RWPE1 (cell line): ENCODE measurements around the gene SLC35F5.
"Not testable (repeated sequence)": the region's sequence is repeated elsewhere in the genome, so short reads cannot be mapped to it uniquely, and the experiment has no call there.

Experiments
- CTCF ChIA-PET: fragments of 350-600 bp; sonication (Branson Sonifier 250); formaldehyde crosslinking; extraction: SDS; loops from one replicate; lab custom pipeline; 2021; lab: Yijun Ruan, JAX
- POLR2A ChIA-PET: fragments of 400-600 bp; formaldehyde crosslinking; extraction: SDS; loops from one replicate; lab custom pipeline; 2020; ENCODE audit warnings: antibody characterized with exemption; ENCODE audit not compliant: low non-redundant PET; lab: Yijun Ruan, JAX
- DNase-seq: peaks from one replicate; pipeline ENCODE4 v3.0.0; 2012; ENCODE audit warnings: low spot score
- H3K27ac ChIP-seq: fragments of 450-650 bp; 2 replicates; pipeline ENCODE4 v1.5.1; 2017
- TF ChIP-seq, protein P1 (sequence below): fragments of 450-650 bp; conservative IDR thresholded peaks from 2 replicates; pipeline ENCODE4 v1.5.1; 2017; ENCODE audit warnings: low read depth, mild to moderate bottlenecking

Gene SLC35F5

GRCh38 chr2:113791697-113792590 lies 35.5 kb upstream of the SLC35F5 start:
- TF ChIP-seq, protein P1, sequence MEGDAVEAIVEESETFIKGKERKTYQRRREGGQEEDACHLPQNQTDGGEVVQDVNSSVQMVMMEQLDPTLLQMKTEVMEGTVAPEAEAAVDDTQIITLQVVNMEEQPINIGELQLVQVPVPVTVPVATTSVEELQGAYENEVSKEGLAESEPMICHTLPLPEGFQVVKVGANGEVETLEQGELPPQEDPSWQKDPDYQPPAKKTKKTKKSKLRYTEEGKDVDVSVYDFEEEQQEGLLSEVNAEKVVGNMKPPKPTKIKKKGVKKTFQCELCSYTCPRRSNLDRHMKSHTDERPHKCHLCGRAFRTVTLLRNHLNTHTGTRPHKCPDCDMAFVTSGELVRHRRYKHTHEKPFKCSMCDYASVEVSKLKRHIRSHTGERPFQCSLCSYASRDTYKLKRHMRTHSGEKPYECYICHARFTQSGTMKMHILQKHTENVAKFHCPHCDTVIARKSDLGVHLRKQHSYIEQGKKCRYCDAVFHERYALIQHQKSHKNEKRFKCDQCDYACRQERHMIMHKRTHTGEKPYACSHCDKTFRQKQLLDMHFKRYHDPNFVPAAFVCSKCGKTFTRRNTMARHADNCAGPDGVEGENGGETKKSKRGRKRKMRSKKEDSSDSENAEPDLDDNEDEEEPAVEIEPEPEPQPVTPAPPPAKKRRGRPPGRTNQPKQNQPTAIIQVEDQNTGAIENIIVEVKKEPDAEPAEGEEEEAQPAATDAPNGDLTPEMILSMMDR, result no peak
- POLR2A ChIA-PET, result no interaction called here
- CTCF ChIA-PET, result no interaction called here
- no peak overlapping the region for H3K27ac ChIP-seq
- DNase-seq, result no peak

DNA sequence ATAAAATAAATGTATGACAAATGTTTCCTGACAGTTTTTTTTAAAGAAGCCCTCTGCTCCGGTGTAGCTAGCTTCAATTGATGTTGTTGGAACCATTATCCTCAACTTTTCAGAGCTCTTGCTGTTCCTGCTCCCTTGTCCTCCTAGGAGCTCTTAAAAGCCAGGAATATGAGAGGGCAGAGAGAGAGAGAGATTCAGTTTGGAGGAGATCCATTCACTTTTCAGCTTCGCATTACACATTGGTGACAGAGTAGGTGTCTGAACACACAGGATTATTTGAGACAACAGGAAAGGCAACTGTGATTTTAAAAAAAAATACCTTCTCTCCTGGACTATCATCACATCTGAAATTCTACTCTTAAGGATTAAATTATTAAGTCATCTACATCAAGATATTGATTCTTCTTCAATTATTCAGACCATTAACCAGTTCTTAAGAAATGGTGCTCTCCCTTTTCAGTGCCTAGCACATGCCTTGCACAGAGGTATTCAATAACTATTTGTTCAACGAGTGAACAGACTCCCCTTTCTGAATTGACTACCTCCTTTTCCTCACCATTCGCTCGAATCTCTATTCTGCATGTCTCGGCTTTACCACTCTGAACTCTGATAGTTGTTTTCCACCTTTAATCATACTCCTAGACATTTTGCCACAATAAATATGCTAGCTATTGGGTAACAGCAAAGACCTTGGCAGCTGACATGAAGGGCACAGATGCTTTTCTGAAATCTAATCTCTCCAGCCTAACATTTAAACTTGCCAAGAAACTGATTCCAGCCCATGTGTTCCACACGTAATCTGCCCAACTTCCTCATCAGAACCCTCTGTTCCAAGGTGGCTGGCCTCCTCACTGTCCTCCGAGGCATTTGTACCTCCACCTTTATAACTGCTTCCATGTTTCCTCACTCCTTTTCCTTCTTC lies 28.6 kb upstream of the SLC35F5 start:
- ChIA-PET POLR2A (no interaction called here), CTCF (no interaction called here)
- TF ChIP-seq, protein P1, result no peak
- DNase-seq, result no peak
- no peak overlapping the region for H3K27ac ChIP-seq

GRCh38 chr2:113780472-113780871 lies 24.0 kb upstream of the SLC35F5 start:
- no peak overlapping the region for H3K27ac ChIP-seq
- no peak for DNase-seq
- ChIA-PET CTCF (no interaction called here), POLR2A (no interaction called here)
- TF ChIP-seq, protein P1, result no peak

- no peak for DNase-seq
- H3K27ac ChIP-seq, result no peak overlapping the region
- CTCF ChIA-PET, result no interaction called here
- POLR2A ChIA-PET, result no interaction called here
- TF ChIP-seq, protein P1, result no peak
These were observed 20.9 kb upstream of the SLC35F5 start for GRCh38 chr2:113777371-113777770.

DNA sequence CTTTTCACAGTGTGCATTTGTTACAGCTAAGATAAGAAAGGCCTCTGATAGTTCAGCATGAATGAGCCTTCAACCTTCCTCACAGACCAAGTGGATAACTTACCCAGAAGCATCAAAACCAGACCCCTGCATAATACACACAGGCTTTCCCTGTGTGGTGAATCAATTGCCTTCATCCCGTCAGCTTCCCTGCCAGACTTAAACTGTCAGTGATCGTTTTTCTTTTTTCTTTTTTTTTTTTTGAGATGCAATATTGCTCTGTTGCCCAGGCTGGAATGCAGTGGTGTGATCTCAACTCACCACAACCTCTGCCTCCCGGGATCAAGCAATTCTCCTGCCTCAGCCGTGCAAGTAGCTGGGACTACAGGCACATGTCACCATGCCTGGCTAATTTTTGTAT lies 20.5 kb upstream of the SLC35F5 start:
- TF ChIP-seq, protein P1, result no peak
- DNase-seq, result no peak
- ChIA-PET POLR2A (no interaction called here), CTCF (no interaction called here)
- H3K27ac ChIP-seq, result no peak overlapping the region

DNA sequence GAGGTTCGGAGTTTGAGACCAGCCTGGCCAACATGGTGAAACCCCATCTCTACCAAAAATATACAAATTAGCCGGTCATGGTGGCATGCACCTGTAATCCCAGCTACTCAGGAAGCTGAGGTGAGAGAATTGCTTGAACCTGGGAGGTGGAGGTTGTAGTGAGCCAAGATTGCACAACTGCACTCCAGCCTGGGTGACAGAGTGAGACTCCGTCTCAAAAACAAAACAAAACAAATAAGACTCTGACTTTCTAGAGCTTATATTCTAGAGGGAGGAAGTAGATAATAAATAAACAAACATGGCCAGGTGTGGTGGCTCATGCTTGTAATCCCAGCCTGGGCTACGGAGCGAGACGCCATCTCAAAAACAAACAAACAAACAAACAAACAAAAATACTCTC lies 18.2 kb upstream of the SLC35F5 start:
- POLR2A ChIA-PET, DNase-seq, CTCF ChIA-PET, H3K27ac ChIP-seq: not testable (repeated sequence)

GRCh38 chr2:113770929-113771328 lies 14.5 kb upstream of the SLC35F5 start:
- no peak for DNase-seq
- ChIA-PET CTCF (no interaction called here), POLR2A (no interaction called here)
- TF ChIP-seq, protein P1, result no peak
- H3K27ac ChIP-seq, result no peak overlapping the region
